CD14-positive monocyte (primary cell): ENCODE data around the gene PRPF31. TPM values are rescaled to one million over a fixed set of nuclear protein-coding genes. Genes with fewer than 3 reads are reported as not detected.

Experiments
- DNase-seq, 3 donors: peaks; one replicate each; pipeline ENCODE4 v3.0.0-alpha.2; 2011 to 2022
- H2AFZ ChIP-seq: 2 replicates; pipeline ENCODE4 v1.6.0; 2012; ENCODE audit warnings: mild to moderate bottlenecking, low read depth, low read length, inconsistent platforms; ENCODE audit not compliant: insufficient read depth, poor library complexity, severe bottlenecking
- H3K27ac ChIP-seq, 2 donors: 1 replicate in 1 of 2; 2 replicates in 1 of 2; pipeline ENCODE4 v1.5.1; 2012 to 2013; ENCODE audit warnings: low read length in 2 of 2, control low read depth in 1 of 2, inconsistent platforms in 1 of 2, low read depth in 1 of 2, mild to moderate bottlenecking in 1 of 2
- H3K27me3 ChIP-seq, 2 donors: one replicate each; pipeline versions ENCODE4 v1.6.0 to v1.6.1; 2011 to 2013; ENCODE audit warnings: low read length in 2 of 2; ENCODE audit not compliant: control insufficient read depth in 2 of 2, insufficient read depth in 2 of 2
- H3K36me3 ChIP-seq, 2 donors: replicated peaks in 1 of 2; 1 replicate in 1 of 2; 2 replicates in 1 of 2; pipeline versions ENCODE4 v1.5.1 to v1.6.1; 2012 to 2013; ENCODE audit warnings: low read length in 2 of 2, control low read depth in 1 of 2, inconsistent platforms in 1 of 2, mild to moderate bottlenecking in 1 of 2; ENCODE audit not compliant: insufficient read depth in 2 of 2, control insufficient read depth in 1 of 2
- H3K4me1 ChIP-seq, 2 donors: 1 replicate in 1 of 2; 2 replicates in 1 of 2; pipeline versions ENCODE4 v1.5.1 to v1.6.1; 2012 to 2013; ENCODE audit warnings: low read length in 2 of 2, control low read depth in 1 of 2, inconsistent platforms in 1 of 2, mild to moderate bottlenecking in 1 of 2, moderate library complexity in 1 of 2; ENCODE audit not compliant: insufficient read depth in 2 of 2, control insufficient read depth in 1 of 2
- H3K4me2 ChIP-seq: replicated peaks from 2 replicates; pipeline ENCODE3; 2012; ENCODE audit warnings: low read length, moderate library complexity, mild to moderate bottlenecking; ENCODE audit not compliant: poor library complexity, severe bottlenecking; ENCODE audit errors: extremely low read depth
- H3K4me3 ChIP-seq, 3 experiments: fragments of 200-600 bp in 1 of 3; sonication (generic) in 1 of 3; replicated peaks in 1 of 3; 1 replicate in 2 of 3; 2 replicates in 1 of 3; pipeline ENCODE4 v1.5.1; 2011 to 2013; ENCODE audit warnings: low read length in 3 of 3, mild to moderate bottlenecking in 3 of 3, control low read depth in 2 of 3, low read depth in 2 of 3, inconsistent platforms in 1 of 3, moderate library complexity in 1 of 3
- H3K79me2 ChIP-seq: 2 replicates; pipeline ENCODE4 v1.6.0; 2012; ENCODE audit warnings: mild to moderate bottlenecking, control low read depth, inconsistent platforms, low read length, moderate library complexity; ENCODE audit not compliant: insufficient read depth
- H3K9ac ChIP-seq: 2 replicates; pipeline ENCODE4 v1.6.0; 2017; ENCODE audit warnings: low read length, mild to moderate bottlenecking; ENCODE audit not compliant: insufficient read depth, poor library complexity, severe bottlenecking
- H3K9me3 ChIP-seq, 2 donors: replicated peaks in 1 of 2; 1 replicate in 1 of 2; 2 replicates in 1 of 2; pipeline versions ENCODE4 v1.5.1 to v1.6.1; 2012 to 2013; ENCODE audit warnings: low read length in 2 of 2, control low read depth in 1 of 2; ENCODE audit not compliant: control insufficient read depth in 1 of 2, insufficient read depth in 1 of 2
- H4K20me1 ChIP-seq: 2 replicates; pipeline ENCODE4 v1.6.0; 2012; ENCODE audit warnings: mild to moderate bottlenecking, low read length, control low read depth, moderate library complexity; ENCODE audit not compliant: insufficient read depth
- H3K27ac Mint-ChIP-seq, 7 donors: one replicate each; pipeline ENCODE4 v1.8.0; 2020; ENCODE audit warnings: mild to moderate bottlenecking in 7 of 7, mixed read lengths in 7 of 7, moderate library complexity in 6 of 7, inconsistent platforms in 2 of 7
- H3K27me3 Mint-ChIP-seq, 3 donors: one replicate each; pipeline ENCODE4 v1.8.0; 2021 to 2022; ENCODE audit warnings: low read depth in 3 of 3, mild to moderate bottlenecking in 3 of 3, mixed read lengths in 3 of 3, moderate library complexity in 3 of 3, inconsistent platforms in 1 of 3
- H3K36me3 Mint-ChIP-seq, 2 donors: one replicate each; pipeline ENCODE4 v1.8.0; 2020; ENCODE audit warnings: mixed read lengths in 2 of 2, inconsistent platforms in 1 of 2, mild to moderate bottlenecking in 1 of 2
- H3K4me1 Mint-ChIP-seq: one replicate; pipeline ENCODE4 v1.8.0; 2020; ENCODE audit warnings: mild to moderate bottlenecking, mixed read lengths
- H3K4me3 Mint-ChIP-seq, 2 donors: one replicate each; pipeline ENCODE4 v1.8.0; 2020; ENCODE audit warnings: mild to moderate bottlenecking in 2 of 2, mixed read lengths in 2 of 2, moderate library complexity in 1 of 2
- H3K9me3 Mint-ChIP-seq, 7 donors: one replicate each; pipeline ENCODE4 v1.8.0; 2020 to 2022; ENCODE audit warnings: mixed read lengths in 7 of 7, mild to moderate bottlenecking in 6 of 7, moderate library complexity in 6 of 7, inconsistent platforms in 2 of 7
- CTCF ChIP-seq: fragments of 200-600 bp; IDR thresholded peaks from one replicate; pipeline ENCODE4 v1.8.0; 2022; ENCODE audit warnings: antibody characterized with exemption, mild to moderate bottlenecking
- WGBS: methylation state at CpG from one replicate; pipeline ENCODE4 v1.1.5; 2013; ENCODE audit warnings: missing lambda C conversion rate; ENCODE audit not compliant: insufficient coverage; 5-methylcytosine and 5-hydroxymethylcytosine counted together
- intact Hi-C, 2 donors: fragments of 100-400 bp; cut with micrococcal nuclease; formaldehyde crosslinking; loops; one replicate each; pipeline versions ENCODE4 v1.15.0 to v1.15.1; 2023
- polyA plus RNA-seq, 3 donors: library from polyadenylated mRNA; depleted of rRNA in 1 of 3; unstranded in 2 of 3; stranded (reverse) in 1 of 3; fragments of 300-500 nt in 2 of 3; fragments of >200 nt in 1 of 3; fragmentation: Illumina TruSeq in 2 of 3; gene quantifications; 1 replicate in 2 of 3; 2 replicates in 1 of 3; pipeline ENCODE4 v1.2.3, GENCODE V29; 2012 to 2021

The PRPF31 gene
- polyA plus RNA-seq, 3 donors, result 34.4 to 51.8 (median 37.6) TPM

- H4K20me1 ChIP-seq, result no peaks in the 10 kb centered on the region
- H3K27ac ChIP-seq, result no peak overlapping the region
- no peak overlapping the region for H3K4me2 ChIP-seq
- Mint-ChIP-seq H3K27ac (no peak overlapping the region), H3K36me3 (peaks cover 73 to 94% of the 10 kb centered on the region in 2 donors), H3K27me3 (no peaks in the 10 kb centered on the region), H3K4me3 (no peak overlapping the region), H3K9me3 (no peaks in the 10 kb centered on the region), H3K4me1 (no peaks in the 10 kb centered on the region)
- H3K9me3 ChIP-seq, result no peaks in the 10 kb centered on the region
- H3K79me2 ChIP-seq, result no peaks in the 10 kb centered on the region
- H3K9ac ChIP-seq, result no peak overlapping the region
- no peak for DNase-seq
- no peaks in the 10 kb centered on the region for H3K4me1 ChIP-seq
- WGBS, result 97% methylated on average over 8 of the region's 9 CpGs
- no peak overlapping the region for H2AFZ ChIP-seq
- intact Hi-C loops, result no loop called here
- TF ChIP-seq CTCF, result no peak
- peaks cover 82 to 93% of the 10 kb centered on the region in 2 donors for H3K36me3 ChIP-seq
- H3K27me3 ChIP-seq, result no peaks in the 10 kb centered on the region
- H3K4me3 ChIP-seq, result no peak overlapping the region
These were observed 10.2 kb downstream of the PRPF31 start for GRCh38 chr19:54125713-54126112.

GRCh38 chr19:54127688-54128440 lies 12.3 kb downstream of the PRPF31 start:
- H3K79me2 ChIP-seq, result no peaks in the 10 kb centered on the region
- no peak overlapping the region for H3K4me3 ChIP-seq
- H3K27ac ChIP-seq, result no peak overlapping the region
- TF ChIP-seq CTCF, result no peak
- no peaks in the 10 kb centered on the region for H3K4me1 ChIP-seq
- DNase-seq, result no peak
- no peak overlapping the region for H3K9ac ChIP-seq
- no peak overlapping the region for H2AFZ ChIP-seq
- peaks cover 78 to 86% of the 10 kb centered on the region in 2 donors for H3K36me3 ChIP-seq
- Mint-ChIP-seq H3K27me3 (no peaks in the 10 kb centered on the region), H3K4me1 (no peaks in the 10 kb centered on the region), H3K9me3 (no peaks in the 10 kb centered on the region), H3K4me3 (no peak overlapping the region), H3K36me3 (peaks cover 68 to 92% of the 10 kb centered on the region in 2 donors), H3K27ac (no peak overlapping the region)
- intact Hi-C loops, result no loop called here
- H3K4me2 ChIP-seq, result no peak overlapping the region
- no peaks in the 10 kb centered on the region for H3K27me3 ChIP-seq
- no peaks in the 10 kb centered on the region for H3K9me3 ChIP-seq
- WGBS, result 99% methylated on average over 34 of the region's 44 CpGs
- H4K20me1 ChIP-seq, result no peaks in the 10 kb centered on the region
